CD4-positive, alpha-beta memory T cell (primary cell): ENCODE data around the gene ALKAL2. TPM values are rescaled to one million over a fixed set of nuclear protein-coding genes. Genes with fewer than 3 reads are reported as not detected.

ENCODE experiments used
- CTCF ChIA-PET: fragments of 350-600 bp; sonication (Branson Sonifier 250); formaldehyde crosslinking; loops from one replicate; lab custom pipeline; 2021; ENCODE audit warnings: inconsistent platforms; ENCODE audit not compliant: partially characterized antibody; lab: Charles Lee
- POLR2A ChIA-PET: fragments of 350-600 bp; sonication (Branson Sonifier 250); formaldehyde crosslinking; loops from one replicate; lab custom pipeline; 2021; ENCODE audit not compliant: partially characterized antibody; lab: Charles Lee
- DNase-seq, 5 donors: peaks; one replicate each; pipeline versions ENCODE4 v3.0.0 to v3.0.0-alpha.2; 2020 to 2022; ENCODE audit warnings: mixed read lengths in 1 of 5
- H3K27ac ChIP-seq: one replicate; pipeline ENCODE4 v1.7.0; 2013; ENCODE audit warnings: low read depth, low read length
- H3K27me3 ChIP-seq: 2 replicates; pipeline ENCODE4 v1.7.0; 2013; ENCODE audit warnings: mild to moderate bottlenecking, low read length, moderate library complexity; ENCODE audit not compliant: insufficient read depth
- H3K36me3 ChIP-seq: 2 replicates; pipeline ENCODE4 v1.7.0; 2013; ENCODE audit warnings: mild to moderate bottlenecking, low read length, moderate library complexity; ENCODE audit not compliant: insufficient read depth
- H3K4me1 ChIP-seq: 2 replicates; pipeline ENCODE4 v1.7.0; 2013; ENCODE audit warnings: mild to moderate bottlenecking, low read length, moderate library complexity; ENCODE audit not compliant: insufficient read depth
- H3K4me3 ChIP-seq, 2 donors: one replicate each; pipeline ENCODE4 v1.7.0; 2013; ENCODE audit warnings: low read length in 2 of 2, mild to moderate bottlenecking in 1 of 2
- H3K9me3 ChIP-seq, 2 donors: one replicate each; pipeline ENCODE4 v1.7.0; 2013; ENCODE audit warnings: low read length in 2 of 2, control low read depth in 1 of 2; ENCODE audit not compliant: control insufficient read depth in 1 of 2
- H3K27ac Mint-ChIP-seq, 7 donors: one replicate each; pipeline ENCODE4 v1.8.0; 2020 to 2021; ENCODE audit warnings: mixed read lengths in 7 of 7, mild to moderate bottlenecking in 6 of 7, inconsistent platforms in 3 of 7, moderate library complexity in 3 of 7
- H3K27me3 Mint-ChIP-seq, 2 donors: one replicate each; pipeline ENCODE4 v1.8.0; 2020 to 2021; ENCODE audit warnings: mixed read lengths in 2 of 2
- H3K36me3 Mint-ChIP-seq, 2 donors: one replicate each; pipeline ENCODE4 v1.8.0; 2020 to 2021; ENCODE audit warnings: mixed read lengths in 2 of 2, inconsistent platforms in 1 of 2, mild to moderate bottlenecking in 1 of 2
- H3K4me1 Mint-ChIP-seq, 4 donors: one replicate each; pipeline ENCODE4 v1.8.0; 2020 to 2021; ENCODE audit warnings: mixed read lengths in 4 of 4, mild to moderate bottlenecking in 1 of 4
- H3K4me3 Mint-ChIP-seq, 8 donors: one replicate each; pipeline ENCODE4 v1.8.0; 2020 to 2021; ENCODE audit warnings: mixed read lengths in 8 of 8, mild to moderate bottlenecking in 7 of 8, moderate library complexity in 6 of 8, inconsistent platforms in 3 of 8
- H3K9me3 Mint-ChIP-seq, 8 donors: one replicate each; pipeline ENCODE4 v1.8.0; 2020 to 2021; ENCODE audit warnings: mixed read lengths in 8 of 8, mild to moderate bottlenecking in 5 of 8, inconsistent platforms in 3 of 8, moderate library complexity in 1 of 8
- intact Hi-C: fragments of 100-400 bp; cut with micrococcal nuclease; formaldehyde crosslinking; loops from one replicate; pipeline ENCODE4 v1.15.1; 2023
- polyA plus RNA-seq, 2 donors: library from polyadenylated mRNA; unstranded; fragments of 300-500 nt; fragmentation: Illumina TruSeq; gene quantifications; one replicate each; pipeline ENCODE4 v1.2.3, GENCODE V29; 2021
- total RNA-seq, 2 experiments: library from RNA; stranded (reverse); gene quantifications; one replicate each; pipeline ENCODE4 v1.2.3, GENCODE V29; 2021

ALKAL2 gene
- total and polyA plus RNA-seq, 4 experiments from 2014 or later = not detected

GRCh38 chr2:310994-311393 lies 23.1 kb upstream of the ALKAL2 start:
- Histone ChIP-seq H3K27ac (no peak overlapping the region), H3K4me3 (no peak overlapping the region), H3K27me3 (no peaks in the 10 kb centered on the region), H3K9me3 (no peaks in the 10 kb centered on the region), H3K4me1 (no peaks in the 10 kb centered on the region), H3K36me3 (no peaks in the 10 kb centered on the region)
- intact Hi-C loops = no loop called here
- H3K4me3 Mint-ChIP-seq = no peak overlapping the region
- CTCF ChIA-PET = no interaction called here
- no peak overlapping the region for H3K27ac Mint-ChIP-seq
- POLR2A ChIA-PET = no interaction called here
- no peaks in the 10 kb centered on the region for H3K27me3 Mint-ChIP-seq
- DNase-seq = no peak
- no peaks in the 10 kb centered on the region for H3K36me3 Mint-ChIP-seq
- H3K4me1 Mint-ChIP-seq = peaks cover 0 to under 1% (median 0%) of the 10 kb centered on the region in 4 donors
- H3K9me3 Mint-ChIP-seq = peaks cover 0 to 4% (median 0%) of the 10 kb centered on the region in 8 donors

- no peak overlapping the region for H3K27ac ChIP-seq
- no peaks in the 10 kb centered on the region for H3K4me1 ChIP-seq
- H3K9me3 ChIP-seq = no peaks in the 10 kb centered on the region
- H3K36me3 Mint-ChIP-seq = no peaks in the 10 kb centered on the region
- CTCF ChIA-PET = no interaction called here
- peaks cover 0 to 4% (median 0%) of the 10 kb centered on the region in 8 donors for H3K9me3 Mint-ChIP-seq
- no peaks in the 10 kb centered on the region for H3K27me3 ChIP-seq
- no peak overlapping the region for H3K4me3 Mint-ChIP-seq
- no peak overlapping the region for H3K4me3 ChIP-seq
- POLR2A ChIA-PET = no interaction called here
- H3K4me1 Mint-ChIP-seq = no peaks in the 10 kb centered on the region
- H3K27me3 Mint-ChIP-seq = peaks cover 2 to 3% of the 10 kb centered on the region in 2 donors
- DNase-seq = no peak
- intact Hi-C loops = no loop called here
- no peaks in the 10 kb centered on the region for H3K36me3 ChIP-seq
- H3K27ac Mint-ChIP-seq = no peak overlapping the region
Measured at GRCh38 chr2:309954-310510, 22.1 kb upstream of the ALKAL2 start.

- Histone ChIP-seq H3K36me3 (no peaks in the 10 kb centered on the region), H3K4me3 (no peak overlapping the region), H3K27ac (no peak overlapping the region), H3K4me1 (no peaks in the 10 kb centered on the region), H3K9me3 (no peaks in the 10 kb centered on the region), H3K27me3 (no peaks in the 10 kb centered on the region)
- intact Hi-C loops = no loop called here
- H3K27me3 Mint-ChIP-seq = peaks cover 2 to 3% of the 10 kb centered on the region in 2 donors
- CTCF ChIA-PET = no interaction called here
- peaks cover 0 to 4% (median 0%) of the 10 kb centered on the region in 8 donors for H3K9me3 Mint-ChIP-seq
- POLR2A ChIA-PET = no interaction called here
- no peaks in the 10 kb centered on the region for H3K36me3 Mint-ChIP-seq
- H3K4me1 Mint-ChIP-seq = no peaks in the 10 kb centered on the region
- no peak overlapping the region for H3K27ac Mint-ChIP-seq
- no peak overlapping the region for H3K4me3 Mint-ChIP-seq
- no peak for DNase-seq
Measured at GRCh38 chr2:309148-309953, 21.5 kb upstream of the ALKAL2 start.

GRCh38 chr2:305366-305765 lies 17.5 kb upstream of the ALKAL2 start:
- Mint-ChIP-seq H3K27ac (no peak overlapping the region), H3K27me3 (peaks cover 4 to 8% of the 10 kb centered on the region in 2 donors), H3K4me3 (no peak overlapping the region), H3K9me3 (peaks cover 2 to 12% (median 4%) of the 10 kb centered on the region in 8 donors), H3K4me1 (no peaks in the 10 kb centered on the region), H3K36me3 (no peaks in the 10 kb centered on the region)
- H3K9me3 ChIP-seq = no peaks in the 10 kb centered on the region
- ChIA-PET POLR2A (no interaction called here), CTCF (no interaction called here)
- no peaks in the 10 kb centered on the region for H3K4me1 ChIP-seq
- no peak for DNase-seq
- intact Hi-C loops = no loop called here
- H3K36me3 ChIP-seq = no peaks in the 10 kb centered on the region
- H3K27me3 ChIP-seq = no peaks in the 10 kb centered on the region
- no peak overlapping the region for H3K27ac ChIP-seq
- H3K4me3 ChIP-seq = no peak overlapping the region

- ChIA-PET POLR2A (no interaction called here), CTCF (interaction anchor here (1.8 kb wide), 1 partner anchor 49 kb away, joined by 5 read pairs; no protein-coding TSS in a partner anchor)
- H3K27me3 Mint-ChIP-seq = peaks cover 19 to 40% of the 10 kb centered on the region in 2 donors
- H3K4me1 ChIP-seq = no peaks in the 10 kb centered on the region
- no peak overlapping the region for H3K4me3 ChIP-seq
- no peaks in the 10 kb centered on the region for H3K36me3 ChIP-seq
- no peaks in the 10 kb centered on the region for H3K27me3 ChIP-seq
- peaks cover 0 to 3% of the 10 kb centered on the region in 2 donors for H3K36me3 Mint-ChIP-seq
- no peak overlapping the region for H3K27ac ChIP-seq
- no peak overlapping the region for H3K27ac Mint-ChIP-seq
- H3K9me3 Mint-ChIP-seq = peaks cover 0 to 24% (median 11%) of the 10 kb centered on the region in 8 donors
- intact Hi-C loops = no loop called here
- H3K4me1 Mint-ChIP-seq = no peaks in the 10 kb centered on the region
- no peaks in the 10 kb centered on the region for H3K9me3 ChIP-seq
- no peak for DNase-seq
- H3K4me3 Mint-ChIP-seq = no peak overlapping the region
Measured at GRCh38 chr2:296354-296753, 8.5 kb upstream of the ALKAL2 start.

GRCh38 chr2:295090-295489 lies 7.2 kb upstream of the ALKAL2 start:
- Histone ChIP-seq H3K4me1 (peaks cover 2% of the 10 kb centered on the region), H3K9me3 (no peaks in the 10 kb centered on the region), H3K36me3 (no peaks in the 10 kb centered on the region), H3K27me3 (peaks cover 1% of the 10 kb centered on the region), H3K27ac (no peak overlapping the region), H3K4me3 (no peak overlapping the region)
- peaks cover 0 to 16% (median 9%) of the 10 kb centered on the region in 8 donors for H3K9me3 Mint-ChIP-seq
- intact Hi-C loops = no loop called here
- no peak for DNase-seq
- peaks cover 23 to 37% of the 10 kb centered on the region in 2 donors for H3K27me3 Mint-ChIP-seq
- CTCF ChIA-PET = no interaction called here
- H3K4me1 Mint-ChIP-seq = peaks cover 0 to 3% (median under 1%) of the 10 kb centered on the region in 4 donors
- H3K36me3 Mint-ChIP-seq = peaks cover 0 to 3% of the 10 kb centered on the region in 2 donors
- POLR2A ChIA-PET = no interaction called here
- H3K4me3 Mint-ChIP-seq = no peak overlapping the region
- H3K27ac Mint-ChIP-seq = no peak overlapping the region

GRCh38 chr2:290090-290722 lies 2.3 kb upstream of the ALKAL2 start:
- Histone ChIP-seq H3K4me1 (peaks cover 18% of the 10 kb centered on the region), H3K27ac (no peak overlapping the region), H3K36me3 (no peaks in the 10 kb centered on the region), H3K4me3 (peak overlapping the region in 1 of 2 donors; percentile 33), H3K9me3 (no peaks in the 10 kb centered on the region), H3K27me3 (peaks cover 13% of the 10 kb centered on the region)
- no peaks in the 10 kb centered on the region for H3K9me3 Mint-ChIP-seq
- DNase-seq = peak in 4 of 5 donors; percentile 25 to 36 (median 31)
- peaks cover 4 to 18% (median 9%) of the 10 kb centered on the region in 4 donors for H3K4me1 Mint-ChIP-seq
- POLR2A ChIA-PET = interaction anchor here (1.0 to 1.7 kb wide), 2 partner anchors 12 to 115 kb away, joined by 4 read pairs; no protein-coding TSS in a partner anchor
- H3K27ac Mint-ChIP-seq = no peak overlapping the region
- peak overlapping the region; percentile 42 to 87 (median 78) for H3K4me3 Mint-ChIP-seq
- intact Hi-C loops = loop anchor here (1.0 kb wide), 2 partner anchors 44 to 118 kb away; no protein-coding TSS in a partner anchor
- H3K36me3 Mint-ChIP-seq = no peaks in the 10 kb centered on the region
- H3K27me3 Mint-ChIP-seq = peaks cover 25 to 31% of the 10 kb centered on the region in 2 donors
- CTCF ChIA-PET = interaction anchor here (0.6 to 2.8 kb wide), 14 partner anchors 9 to 372 kb away, joined by 3 to 9 read pairs (median 4); no protein-coding TSS in a partner anchor
